Upper lobe of left lung (tissue), 4 donors: ENCODE measurements around the gene ZMYND11.

Experiments used
- EP300 ChIP-seq, 4 donors: sonication (generic); formaldehyde crosslinking; IDR thresholded peaks; one replicate each; pipeline ENCODE4 v1.5.1; 2017; ENCODE audit warnings: antibody characterized with exemption in 4 of 4, control low read depth in 2 of 4
- POLR2A ChIP-seq, 4 donors: fragments of 450-650 bp; IDR thresholded peaks; one replicate each; pipeline ENCODE4 v1.5.1; 2016 to 2017; ENCODE audit warnings: antibody characterized with exemption in 4 of 4, mild to moderate bottlenecking in 2 of 4
- POLR2AphosphoS5 ChIP-seq, 2 donors: sonication (generic); formaldehyde crosslinking; IDR thresholded peaks; one replicate each; pipeline ENCODE4 v1.5.1; 2017; ENCODE audit warnings: antibody characterized with exemption in 2 of 2
- TF ChIP-seq, protein P1 (sequence below), 6 experiments: fragments of 450-650 bp in 4 of 6; fragments of 200-600 bp in 2 of 6; sonication (generic) in 2 of 6; IDR thresholded peaks; one replicate each; pipeline ENCODE4 v1.5.1; 2016 to 2019; ENCODE audit warnings: antibody characterized with exemption in 6 of 6

DNA sequence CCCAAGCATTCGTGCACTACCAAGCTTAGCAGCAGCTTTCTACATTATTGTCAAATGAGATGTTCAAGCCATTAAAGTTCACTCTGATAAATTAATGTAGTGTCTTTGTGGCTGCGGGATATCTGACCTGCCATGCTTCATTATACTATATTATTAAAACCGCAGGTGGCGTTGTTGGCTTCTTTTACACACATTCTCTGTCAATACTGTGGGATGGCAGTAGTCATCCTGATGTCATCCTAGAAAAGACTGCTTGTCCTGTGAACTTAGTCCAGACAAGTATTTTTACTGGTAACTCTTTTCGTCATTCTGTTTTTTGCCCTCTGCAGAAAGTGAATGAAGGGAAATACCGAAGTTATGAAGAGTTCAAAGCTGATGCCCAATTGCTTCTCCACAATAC, 103.9 kb downstream of the ZMYND11 start:
- TF ChIP-seq, protein P1, sequence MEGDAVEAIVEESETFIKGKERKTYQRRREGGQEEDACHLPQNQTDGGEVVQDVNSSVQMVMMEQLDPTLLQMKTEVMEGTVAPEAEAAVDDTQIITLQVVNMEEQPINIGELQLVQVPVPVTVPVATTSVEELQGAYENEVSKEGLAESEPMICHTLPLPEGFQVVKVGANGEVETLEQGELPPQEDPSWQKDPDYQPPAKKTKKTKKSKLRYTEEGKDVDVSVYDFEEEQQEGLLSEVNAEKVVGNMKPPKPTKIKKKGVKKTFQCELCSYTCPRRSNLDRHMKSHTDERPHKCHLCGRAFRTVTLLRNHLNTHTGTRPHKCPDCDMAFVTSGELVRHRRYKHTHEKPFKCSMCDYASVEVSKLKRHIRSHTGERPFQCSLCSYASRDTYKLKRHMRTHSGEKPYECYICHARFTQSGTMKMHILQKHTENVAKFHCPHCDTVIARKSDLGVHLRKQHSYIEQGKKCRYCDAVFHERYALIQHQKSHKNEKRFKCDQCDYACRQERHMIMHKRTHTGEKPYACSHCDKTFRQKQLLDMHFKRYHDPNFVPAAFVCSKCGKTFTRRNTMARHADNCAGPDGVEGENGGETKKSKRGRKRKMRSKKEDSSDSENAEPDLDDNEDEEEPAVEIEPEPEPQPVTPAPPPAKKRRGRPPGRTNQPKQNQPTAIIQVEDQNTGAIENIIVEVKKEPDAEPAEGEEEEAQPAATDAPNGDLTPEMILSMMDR (IDR thresholded peaks at IDR 0.05), result no peak
- TF ChIP-seq POLR2AphosphoS5 (IDR thresholded peaks at IDR 0.05), result no peak
- no peak for TF ChIP-seq POLR2A (IDR thresholded peaks at IDR 0.05)
- no peak for TF ChIP-seq EP300 (IDR thresholded peaks at IDR 0.05)
